ENCODE data around the gene OPRM1.

DNA sequence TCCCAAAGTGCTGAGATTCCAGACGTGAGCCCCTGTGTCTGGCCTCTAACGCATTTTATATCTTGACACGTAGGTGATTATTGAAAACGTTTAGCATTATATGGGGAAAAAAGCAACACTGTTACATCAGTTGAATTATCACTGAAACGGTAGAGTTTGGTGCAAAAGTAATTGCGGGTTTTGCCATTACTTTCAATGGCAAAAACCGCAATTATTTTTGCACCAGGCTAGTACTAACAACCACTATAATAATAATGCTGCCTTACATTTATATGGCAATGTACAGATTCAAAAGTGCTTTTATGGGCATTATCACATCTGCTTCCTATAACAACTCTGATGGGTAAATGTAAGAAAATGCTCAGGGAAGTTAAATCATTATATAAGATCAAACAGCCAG is 57.3 kb downstream of the OPRM1 start:
- TF ChIP-seq TBP (IDR thresholded peaks at IDR 0.05; ENCODE audit: low read depth, low read length) (no peak), RBBP5 (IDR thresholded peaks at IDR 0.05; ENCODE audit: borderline replicate concordance, low read depth, low read length) (no peak), GABPA (IDR thresholded peaks at IDR 0.05; ENCODE audit: borderline replicate concordance, insufficient read depth, low read length) (no peak), POLR2A (IDR thresholded peaks at IDR 0.05; ENCODE audit: control extremely low read depth in 1 of 2, low read depth in 2 of 2, low read length in 2 of 2) (no peak), EZH2 (IDR thresholded peaks at IDR 0.05; ENCODE audit: low read depth, low read length, severe bottlenecking) (no peak), JUND (IDR thresholded peaks at IDR 0.05; ENCODE audit: low read length) (no peak), RAD21 (IDR thresholded peaks at IDR 0.05 in 1 of 2, conservative IDR thresholded peaks at IDR 0.05 in 1 of 2; ENCODE audit: low read depth in 2 of 2, low read length in 2 of 2) (no peak), SP1 (IDR thresholded peaks at IDR 0.05; ENCODE audit: low read depth, low read length) (no peak), FOSL1 (IDR thresholded peaks at IDR 0.05; ENCODE audit: insufficient read depth, low read depth, low read length) (no peak), ASH2L (IDR thresholded peaks at IDR 0.05; ENCODE audit: low read length) (no peak)
- TF ChIP-seq, protein P1, sequence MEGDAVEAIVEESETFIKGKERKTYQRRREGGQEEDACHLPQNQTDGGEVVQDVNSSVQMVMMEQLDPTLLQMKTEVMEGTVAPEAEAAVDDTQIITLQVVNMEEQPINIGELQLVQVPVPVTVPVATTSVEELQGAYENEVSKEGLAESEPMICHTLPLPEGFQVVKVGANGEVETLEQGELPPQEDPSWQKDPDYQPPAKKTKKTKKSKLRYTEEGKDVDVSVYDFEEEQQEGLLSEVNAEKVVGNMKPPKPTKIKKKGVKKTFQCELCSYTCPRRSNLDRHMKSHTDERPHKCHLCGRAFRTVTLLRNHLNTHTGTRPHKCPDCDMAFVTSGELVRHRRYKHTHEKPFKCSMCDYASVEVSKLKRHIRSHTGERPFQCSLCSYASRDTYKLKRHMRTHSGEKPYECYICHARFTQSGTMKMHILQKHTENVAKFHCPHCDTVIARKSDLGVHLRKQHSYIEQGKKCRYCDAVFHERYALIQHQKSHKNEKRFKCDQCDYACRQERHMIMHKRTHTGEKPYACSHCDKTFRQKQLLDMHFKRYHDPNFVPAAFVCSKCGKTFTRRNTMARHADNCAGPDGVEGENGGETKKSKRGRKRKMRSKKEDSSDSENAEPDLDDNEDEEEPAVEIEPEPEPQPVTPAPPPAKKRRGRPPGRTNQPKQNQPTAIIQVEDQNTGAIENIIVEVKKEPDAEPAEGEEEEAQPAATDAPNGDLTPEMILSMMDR (IDR thresholded peaks at IDR 0.05; ENCODE audit: control extremely low read depth in 1 of 3, insufficient read depth in 1 of 3, low read depth in 1 of 3, low read length in 3 of 3) = no peak
- TF ChIP-seq, protein P2, sequence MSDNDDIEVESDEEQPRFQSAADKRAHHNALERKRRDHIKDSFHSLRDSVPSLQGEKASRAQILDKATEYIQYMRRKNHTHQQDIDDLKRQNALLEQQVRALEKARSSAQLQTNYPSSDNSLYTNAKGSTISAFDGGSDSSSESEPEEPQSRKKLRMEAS (IDR thresholded peaks at IDR 0.05) = no peak

All from H1 (cell line).